ENCODE measurements around the gene MICAL3. TPM values are rescaled to one million over a fixed set of nuclear protein-coding genes. Genes with fewer than 3 reads are reported as not detected.

The MICAL3 gene
- total and polyA plus RNA-seq, 2 of the 8 experiments (the other 6 are each of a cell fraction or from before 2014, with no cell fraction given): 8.3 to 41.8 TPM

GRCh38 chr22:17781319-17782031, 242.9 kb downstream of the MICAL3 start:
- no peaks in the 10 kb centered on the region for H3K9me3 ChIP-seq (ENCODE audit: insufficient read depth in 2 of 2, low read depth in 1 of 2, low read length in 1 of 2)
- H4K91ac ChIP-seq (replicated peaks; ENCODE audit: insufficient read length, low read length): no peak overlapping the region
- H3K14ac ChIP-seq (ENCODE audit: insufficient read length): no peak overlapping the region
- H3K27me3 ChIP-seq (replicated peaks in 1 of 4; ENCODE audit: control insufficient read depth in 3 of 4, extremely low read depth in 1 of 4, insufficient read depth in 3 of 4, low read length in 3 of 4): no peaks in the 10 kb centered on the region
- FAIRE-seq (no peak), DNase-seq (ENCODE audit: low read depth in 1 of 2, low spot score in 2 of 2) (no peak)
- H4K8ac ChIP-seq (ENCODE audit: extremely low read depth, insufficient read depth, low read length): no peak overlapping the region; the same call in 1 of the 2 replicates
- 0 out of 2 replicates have a peak overlapping the region, but pooled peaks have one; percentile 24 for H3K18ac ChIP-seq (ENCODE audit: extremely low read depth, low read length)
- H3K4me1 ChIP-seq (replicated peaks in 1 of 4; ENCODE audit: control insufficient read depth in 3 of 4, insufficient read depth in 4 of 4, low read length in 3 of 4): peaks cover 0 to 9% (median 5%) of the 10 kb centered on the region in 4 experiments; a peak in 2 of 7 replicates
- H2AK5ac ChIP-seq (ENCODE audit: low read depth, low read length): no peak overlapping the region
- H2AFZ ChIP-seq (ENCODE audit: low read length): no peak overlapping the region
- no peak overlapping the region for H2BK120ac ChIP-seq (replicated peaks; ENCODE audit: low read depth, low read length)
- H3K4me2 ChIP-seq (ENCODE audit: insufficient read depth in 1 of 2, low read depth in 2 of 2, low read length in 2 of 2): no peak overlapping the region
- no peaks in the 10 kb centered on the region for H3K79me2 ChIP-seq (ENCODE audit: control insufficient read depth in 1 of 2, insufficient read depth in 2 of 2, low read length in 2 of 2)
- no peaks in the 10 kb centered on the region for H4K20me1 ChIP-seq (replicated peaks in 1 of 2; ENCODE audit: control insufficient read depth in 1 of 2, insufficient read depth in 2 of 2, low read length in 2 of 2)
- H3K4ac ChIP-seq (replicated peaks; ENCODE audit: insufficient read length, low read depth, low read length): no peak overlapping the region
- H3K23ac ChIP-seq (ENCODE audit: insufficient read length): no peak overlapping the region
- no peak overlapping the region for H3K27ac ChIP-seq (ENCODE audit: low read depth, low read length)
- no peak overlapping the region; a peak in 1 of 7 replicates for H3K9ac ChIP-seq (replicated peaks in 1 of 4; ENCODE audit: extremely low read depth in 1 of 4, low read depth in 3 of 4, low read length in 3 of 4)
- no peaks in the 10 kb centered on the region for H3K36me3 ChIP-seq (ENCODE audit: control insufficient read depth in 2 of 4, insufficient read depth in 4 of 4, low read length in 3 of 4)
- WGBS, 2 experiments (ENCODE audit: extremely low coverage in 1 of 2, insufficient coverage in 1 of 2, insufficient read length in 1 of 2, insufficient replicate concordance in 2 of 2, low coverage in 1 of 2, low lambda C conversion rate in 2 of 2, missing lambda C conversion rate in 1 of 2): 87% methylated on average over 12 of the region's 12 CpGs; no CpG with 5 or more reads in 1 of the 2 experiments
- peak overlapping the region; percentile 27; the same call in 1 of the 2 replicates for H2BK12ac ChIP-seq (ENCODE audit: low read depth, low read length)
- POLR2A ChIA-PET (ENCODE audit: partially characterized antibody): interaction anchor here (1.1 kb wide), 1 partner anchor 8 kb away, joined by 4 read pairs; no protein-coding TSS in a partner anchor
- H4K5ac ChIP-seq (ENCODE audit: insufficient read length, low read depth, low read length): no peak overlapping the region
- H3K79me1 ChIP-seq (ENCODE audit: low read depth, low read length): no peaks in the 10 kb centered on the region; the same call in 1 of the 2 replicates
- no peak overlapping the region for H3K4me3 ChIP-seq (ENCODE audit: extremely low read depth in 1 of 4, insufficient read depth in 2 of 4, low read depth in 3 of 4, low read length in 4 of 4)
- CTCF ChIA-PET (ENCODE audit: partially characterized antibody): interaction anchor here (0.6 to 6.5 kb wide), 5 partner anchors 8 to 307 kb away, joined by 3 to 52 read pairs (median 6); no protein-coding TSS in a partner anchor
- no peaks in the 10 kb centered on the region for H3K23me2 ChIP-seq (ENCODE audit: low read depth, low read length)
- H2BK15ac ChIP-seq (ENCODE audit: low read length): no peak overlapping the region
- H2BK20ac ChIP-seq (ENCODE audit: low read length): no peak overlapping the region
- no peak overlapping the region for H2BK5ac ChIP-seq (ENCODE audit: low read depth, low read length)
- no peak overlapping the region for H3K56ac ChIP-seq (replicated peaks; ENCODE audit: insufficient read length, low read depth, low read length)
- no peak for TF ChIP-seq TCF12 (IDR thresholded peaks at IDR 0.05; ENCODE audit: low read depth, low read length)
- TF ChIP-seq CBX5 (IDR thresholded peaks at IDR 0.05; ENCODE audit: low read depth, low read length): no peak
- TF ChIP-seq POU5F1 (IDR thresholded peaks at IDR 0.05; ENCODE audit: low read depth, low read length): no peak
- TF ChIP-seq JUND (IDR thresholded peaks at IDR 0.05; ENCODE audit: low read length): no peak
- TF ChIP-seq GABPA (IDR thresholded peaks at IDR 0.05; ENCODE audit: borderline replicate concordance, insufficient read depth, low read length): no peak
- no peak for TF ChIP-seq CBX8 (IDR thresholded peaks at IDR 0.05; ENCODE audit: borderline replicate concordance, low read depth, low read length)
- no peak for TF ChIP-seq SUZ12 (IDR thresholded peaks at IDR 0.05; ENCODE audit: low read length)
- TF ChIP-seq NRF1 (IDR thresholded peaks at IDR 0.05; ENCODE audit: low read depth, low read length): no peak
- TF ChIP-seq EZH2 (IDR thresholded peaks at IDR 0.05; ENCODE audit: low read depth, low read length, severe bottlenecking): no peak
- TF ChIP-seq RFX5 (IDR thresholded peaks at IDR 0.05; ENCODE audit: borderline replicate concordance, low read depth, low read length): no peak
- TF ChIP-seq USF2 (IDR thresholded peaks at IDR 0.05; ENCODE audit: low read length): no peak
